Left renal pelvis (tissue), 4 donors: ENCODE measurements around the gene NEK5. TPM values are rescaled to one million over a fixed set of nuclear protein-coding genes. Genes with fewer than 3 reads are reported as not detected.

Source experiments
- DNase-seq, 4 donors: peaks; one replicate each; pipeline ENCODE4 v3.0.0-alpha.2; 2013; ENCODE audit warnings: low read depth in 4 of 4, low spot score in 3 of 4
- polyA plus RNA-seq, 4 donors: library from polyadenylated mRNA; unstranded; fragments of 120-200 nt; gene quantifications; one replicate each; pipeline ENCODE4 v1.2.1, GENCODE V29; 2013; ENCODE audit not compliant: insufficient read length in 4 of 4

NEK5 gene
- polyA plus RNA-seq, 4 donors, result 1.3 to 5.7 (median 3.4) TPM

DNA sequence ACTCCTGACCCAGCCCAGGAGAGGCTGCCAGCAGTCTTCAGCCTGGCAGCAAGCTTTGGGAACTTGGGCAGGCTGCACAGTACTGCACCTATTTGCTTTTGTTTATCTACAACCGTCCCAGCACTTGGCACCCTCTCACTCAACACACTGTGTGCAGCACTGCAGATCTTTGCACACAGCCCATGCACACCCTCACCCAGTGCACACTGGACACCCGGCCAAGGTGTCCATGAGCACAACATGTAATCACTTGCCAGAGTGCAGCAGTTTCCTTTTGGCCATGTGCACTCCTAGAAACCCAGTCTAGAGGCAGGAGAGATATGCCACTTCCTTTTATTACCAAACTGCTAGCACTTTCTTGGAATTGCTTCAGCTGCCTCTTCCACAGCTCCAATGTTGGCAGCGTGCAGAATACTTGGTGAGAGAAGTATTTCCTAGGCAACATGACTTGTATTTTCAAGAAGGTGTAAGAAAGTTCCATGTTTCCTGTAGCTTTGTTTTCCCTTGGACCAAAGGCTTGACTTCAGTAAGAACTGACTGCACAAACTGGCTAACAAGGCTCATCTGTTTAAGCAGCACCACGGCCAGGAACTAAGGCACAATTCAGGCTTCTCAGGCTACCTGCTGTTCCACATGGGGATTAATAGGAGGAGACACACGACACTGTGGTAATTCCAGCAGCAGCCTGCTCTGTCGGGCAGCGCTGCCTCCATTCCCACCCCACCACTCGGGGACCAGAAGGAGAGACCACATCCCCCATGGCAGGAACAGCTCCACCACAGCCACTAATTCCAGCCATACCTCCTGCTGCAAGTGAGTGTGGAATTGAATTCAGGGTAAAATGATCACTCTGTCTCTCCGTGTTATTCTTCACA is 133.0 kb downstream of the NEK5 start:
- no peak for DNase-seq

DNA sequence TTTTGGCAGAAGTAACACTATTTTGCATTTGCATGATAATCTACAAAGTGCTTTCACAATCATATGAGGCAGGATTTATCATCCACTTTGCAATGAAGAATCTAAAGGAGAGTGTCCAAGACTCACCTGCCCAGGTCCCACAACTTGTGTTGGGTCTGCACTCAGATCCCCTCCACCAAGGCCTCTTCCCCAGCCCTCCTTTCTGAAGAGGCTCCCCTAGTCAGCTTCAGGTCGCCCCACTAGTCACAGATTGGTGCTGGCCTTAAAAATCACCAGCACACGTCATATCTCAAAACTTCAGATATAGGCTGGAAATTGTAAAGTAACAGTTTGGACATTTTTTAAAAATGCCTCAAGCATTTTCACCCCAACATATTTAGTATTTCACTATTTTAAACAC is 135.2 kb downstream of the NEK5 start:
- DNase-seq, result no peak

DNA sequence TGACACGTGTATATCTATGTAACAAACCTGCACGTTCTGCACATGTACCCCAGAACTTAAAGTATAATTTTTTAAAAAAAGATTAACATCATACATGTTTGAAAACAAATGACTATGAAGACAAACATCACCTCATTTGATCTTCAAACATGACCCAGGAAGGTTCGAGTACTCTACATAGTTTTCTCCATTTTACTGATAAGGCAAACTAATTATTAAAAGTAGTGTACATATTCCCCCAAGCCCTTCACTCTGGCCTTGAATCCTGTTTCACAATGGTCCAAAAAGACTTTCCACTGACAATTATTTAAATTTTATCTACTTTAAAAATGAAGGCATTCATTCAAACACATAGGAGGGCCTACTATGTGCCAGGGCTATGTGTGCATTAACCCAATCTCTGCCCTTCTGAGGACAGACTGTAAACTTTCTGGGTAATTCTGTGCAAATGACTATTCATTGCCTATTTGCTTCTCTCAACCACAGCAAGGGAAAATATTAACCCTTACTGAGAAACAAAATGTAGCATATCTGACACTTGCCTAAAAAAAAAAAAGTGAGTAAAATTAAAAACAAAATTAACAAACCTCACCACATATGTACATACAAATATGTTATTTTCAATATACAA is 139.8 kb downstream of the NEK5 start:
- DNase-seq, result no peak

Other genes starting within 250 kb of the NEK5 start
- 10 to 100 TPM in 3 of 4 donors, 1 to 10 TPM in 1; 6.6 to 20.5 (median 17.8) TPM for gene ATP7B, start 117.6 kb downstream of the NEK5 start, polyA plus RNA-seq
- gene ALG11, start 116.7 kb downstream of the NEK5 start, polyA plus RNA-seq, result 10 to 100 TPM; 29.7 to 36.8 (median 32.7) TPM
- 10 to 100 TPM; 31.1 to 36.2 (median 33.6) TPM for gene UTP14C, start 104.4 kb downstream of the NEK5 start, polyA plus RNA-seq
- gene NEK3, start 30.5 kb upstream of the NEK5 start, polyA plus RNA-seq, result 10 to 100 TPM; 21.8 to 35.7 (median 29.0) TPM